K562 (cell line): ENCODE results near the gene SCN1B. TPM values are rescaled to one million over a fixed set of nuclear protein-coding genes. Genes with fewer than 3 reads are reported as not detected.
A peak's percentile ranks its signal among the peaks of the same experiment; 100 is the strongest.
"Not testable (repeated sequence)": the region's sequence is repeated elsewhere in the genome, so short reads cannot be mapped to it uniquely, and the experiment has no call there.

Source experiments
- ATAC-seq: fragments of 200-7000 bp; cut with Tn5 transposase; 3 replicates; pipeline ENCODE4 v1.9.1; 2020; ENCODE audit warnings: moderate library complexity
- BruUV-seq: library from RNA; stranded (reverse); fragments of 400-500 nt; replicated peaks from 2 replicates; lab custom pipeline; 2021; lab: Mats Ljungman, UMichigan
- CTCF ChIA-PET: fragments of 300-600 bp; formaldehyde crosslinking; extraction: SDS; loops from one replicate; lab custom pipeline; 2021; ENCODE audit warnings: low intra/inter-chr PET ratio; lab: Yijun Ruan, JAX
- POLR2A ChIA-PET: fragments of 300-600, 350-650 bp; sonication (Branson Sonifier 250); formaldehyde crosslinking; extraction: SDS; loops from one replicate; lab custom pipeline; 2021; ENCODE audit warnings: antibody characterized with exemption, inconsistent platforms; lab: Yijun Ruan, JAX
- DNase-seq, 4 experiments: peaks; one replicate each; pipeline versions ENCODE4 v3.0.0 to v3.0.0-alpha.2; 2011 to 2018; ENCODE audit warnings: low spot score in 3 of 4, mixed read lengths in 3 of 4; ENCODE audit errors: extremely low read depth in 1 of 4
- FAIRE-seq: peaks from 2 replicates; lab custom pipeline; 2011; peaks lifted over from hg19 to GRCh38; lab: Jason Lieb, UNC
- H2AFZ ChIP-seq: 2 replicates; pipeline ENCODE4 v1.6.0; 2011; ENCODE audit warnings: low read depth, low read length, control low read depth, inconsistent platforms
- H3K27ac ChIP-seq: fragments of 200-600 bp; 3 replicates; pipeline ENCODE4 v1.8.0; 2011; ENCODE audit warnings: low read depth, mild to moderate bottlenecking, control low read depth, inconsistent platforms, low read length, moderate library complexity, mixed read lengths; ENCODE audit errors: extremely low read depth
- H3K27me3 ChIP-seq, 2 experiments: fragments of 300-600 bp in 1 of 2; 2 replicates in 1 of 2; 3 replicates in 1 of 2; pipeline versions ENCODE4 v1.6.0 to v1.8.0; 2011; ENCODE audit warnings: inconsistent platforms in 2 of 2, low read length in 2 of 2, mild to moderate bottlenecking in 1 of 2, mixed read lengths in 1 of 2, moderate library complexity in 1 of 2; ENCODE audit not compliant: control insufficient read depth in 2 of 2, insufficient read depth in 2 of 2
- H3K36me3 ChIP-seq: fragments of 300-600 bp; 3 replicates; pipeline ENCODE4 v1.8.0; 2011; ENCODE audit warnings: mild to moderate bottlenecking, low read length, inconsistent platforms; ENCODE audit not compliant: control insufficient read depth, insufficient read depth
- H3K4me1 ChIP-seq, 2 experiments: fragments of 200-600 bp in 1 of 2; replicated peaks in 1 of 2; 2 replicates in 1 of 2; 3 replicates in 1 of 2; pipeline versions ENCODE4 v1.5.1 to v1.8.0; 2011; ENCODE audit warnings: inconsistent platforms in 2 of 2, low read length in 2 of 2, mild to moderate bottlenecking in 1 of 2, mixed read lengths in 1 of 2, moderate library complexity in 1 of 2; ENCODE audit not compliant: control insufficient read depth in 2 of 2, insufficient read depth in 2 of 2
- H3K4me2 ChIP-seq: 2 replicates; pipeline ENCODE4 v1.6.1; 2011; ENCODE audit warnings: low read length, control low read depth, inconsistent platforms, mixed read lengths; ENCODE audit not compliant: insufficient read depth
- H3K4me3 ChIP-seq: fragments of 200-600 bp; sonication (generic), shearing (Covaris generic); 2 replicates; pipeline ENCODE4 v1.5.1; 2016; ENCODE audit warnings: control low read depth, inconsistent platforms
- H3K79me2 ChIP-seq: fragments of 200-600 bp; 3 replicates; pipeline ENCODE4 v1.8.0; 2011; ENCODE audit warnings: low read length, inconsistent platforms; ENCODE audit not compliant: control insufficient read depth, insufficient read depth
- H3K9ac ChIP-seq, 2 experiments: 2 replicates each; pipeline versions ENCODE4 v1.6.0 to v1.6.1; 2011; ENCODE audit warnings: low read depth in 2 of 2, low read length in 2 of 2, control low read depth in 1 of 2, inconsistent platforms in 1 of 2, mild to moderate bottlenecking in 1 of 2, mixed read lengths in 1 of 2; ENCODE audit not compliant: insufficient read depth in 1 of 2
- H3K9me1 ChIP-seq: one replicate; pipeline ENCODE4 v1.6.0; 2011; ENCODE audit warnings: inconsistent platforms, mild to moderate bottlenecking, low read length, moderate library complexity; ENCODE audit not compliant: control insufficient read depth, insufficient read depth
- H3K9me3 ChIP-seq: replicated peaks from 2 replicates; pipeline ENCODE4 v1.5.1; 2011; ENCODE audit warnings: low read depth, low read length, inconsistent platforms; ENCODE audit not compliant: control insufficient read depth, insufficient read depth
- H4K20me1 ChIP-seq: replicated peaks from 2 replicates; pipeline ENCODE4 v1.6.1; 2011; ENCODE audit warnings: low read length, inconsistent platforms, mixed read lengths; ENCODE audit not compliant: control insufficient read depth, insufficient read depth
- CBX3 ChIP-seq, 2 experiments: IDR thresholded peaks; 1 replicate in 1 of 2; 2 replicates in 1 of 2; pipeline ENCODE4 v1.6.1; 2012; ENCODE audit warnings: inconsistent platforms in 2 of 2, low read length in 2 of 2, borderline replicate concordance in 1 of 2, control low read depth in 1 of 2
- MLX ChIP-seq, 2 experiments: fragments of 450-650 bp in 1 of 2; sonication (generic) in 1 of 2; formaldehyde crosslinking; conservative IDR thresholded peaks; 2 replicates each; pipeline versions ENCODE4 v1.4.0 to v1.8.1; 2020 to 2022; ENCODE audit warnings: mild to moderate bottlenecking in 1 of 2, missing genetic modification reagents in 1 of 2
- OTX1 ChIP-seq: fragments of 450-650 bp; formaldehyde crosslinking; IDR thresholded peaks from 2 replicates; pipeline ENCODE4 v1.4.0; 2022; ENCODE audit warnings: mild to moderate bottlenecking
- POLR2B ChIP-seq: fragments of 450-650 bp; IDR thresholded peaks from 2 replicates; pipeline ENCODE4 v1.6.1; 2018; ENCODE audit warnings: low read depth; ENCODE audit not compliant: partially characterized antibody
- POLR2G ChIP-seq: fragments of 200-400 bp; formaldehyde crosslinking; IDR thresholded peaks from 2 replicates; pipeline ENCODE4 v1.6.1; 2017; ENCODE audit warnings: low read depth, mild to moderate bottlenecking, antibody characterized with exemption, low read length, moderate library complexity
- RBFOX2 ChIP-seq: fragments of 200-400 bp; formaldehyde crosslinking; IDR thresholded peaks from 2 replicates; pipeline ENCODE4 v1.6.1; 2017; ENCODE audit warnings: low read depth, mild to moderate bottlenecking, low read length, moderate library complexity
- RNF2 ChIP-seq: sonication (generic); IDR thresholded peaks from 2 replicates; pipeline ENCODE4 v1.6.1; 2016
- WGBS: fragments of 100-300 bp; shearing (Covaris generic); methylation state at CpG from one replicate; pipeline ENCODE4 v1.1.6; 2016; ENCODE audit warnings: low coverage, mixed read lengths; ENCODE audit not compliant: insufficient coverage; ENCODE audit errors: missing lambda C conversion rate; 5-methylcytosine and 5-hydroxymethylcytosine counted together
- in situ Hi-C: fragments of 300-500 bp; cut with MboI; formaldehyde crosslinking; loops from 4 replicates; pipeline ENCODE4 v1.15.0; 2018; ENCODE audit warnings: inconsistent platforms, mixed read lengths
- intact Hi-C: fragments of 100-400 bp; cut with micrococcal nuclease; formaldehyde crosslinking; loops from 2 replicates; pipeline ENCODE4 v1.14.2; 2022
- polyA plus RNA-seq, 8 experiments: library from polyadenylated mRNA; depleted of rRNA in 4 of 8; stranded (reverse) in 5 of 8; unstranded in 3 of 8; fragments of >200 nt; fragmentation: Nextera tagmentation in 2 of 8; fragmentation: Illumina TruSeq in 1 of 8; extraction: Ambion mirVana in 2 of 8; extraction: Trizol in 1 of 8; gene quantifications; 2 replicates each; pipeline versions ENCODE4 v1.2.1 to v1.2.3, GENCODE V29; 2011 to 2014; ENCODE audit warnings: inconsistent platforms in 1 of 8, missing spikeins in 1 of 8
- total RNA-seq, 7 experiments: library from RNA; depleted of rRNA in 6 of 7; stranded (reverse); fragments of >200 nt in 6 of 7; fragmentation: Illumina TruSeq in 2 of 7; extraction: Trizol in 2 of 7; gene quantifications; 2 replicates each; pipeline versions ENCODE4 v1.2.1 to v1.2.3, GENCODE V29; 2011 to 2021; ENCODE audit warnings: low replicate concordance in 1 of 7

The SCN1B gene
- total and polyA plus RNA-seq, 9 of the 15 experiments (the other 6 are each of a cell fraction or from before 2014, with no cell fraction given): 0.03 to 2.5 (median 0.91) TPM

- Histone ChIP-seq H3K36me3 (peaks cover 93% of the 10 kb centered on the region), H4K20me1 (no peaks in the 10 kb centered on the region), H3K79me2 (no peaks in the 10 kb centered on the region), H3K4me2 (no peak overlapping the region), H3K4me3 (no peak overlapping the region), H3K4me1 (peaks cover 0 to 28% of the 10 kb centered on the region in 2 experiments; a peak in 2 of 5 replicates), H3K27ac (no peak overlapping the region), H3K9me3 (no peaks in the 10 kb centered on the region), H3K9me1 (peaks cover 4% of the 10 kb centered on the region), H3K27me3 (no peaks in the 10 kb centered on the region), H3K9ac (no peak overlapping the region), H2AFZ (no peak overlapping the region)
- ChIA-PET CTCF (interaction anchor here (2.7 kb wide), 1 partner anchor 40 kb away, joined by 28 read pairs; no protein-coding TSS in a partner anchor), POLR2A (interaction anchor here (0.6 to 3.9 kb wide), 7 partner anchors 8 to 120 kb away, joined by 3 to 18 read pairs (median 3); partner anchors contain the start of gene GRAMD1A)
- BruUV-seq: TSS peak; percentile 39
- WGBS: 94% methylated on average over 21 of the region's 23 CpGs
- ATAC-seq (no peak), DNase-seq (no peak), FAIRE-seq (no peak)
- intact Hi-C loops (loop anchor here (1.0 to 2.0 kb wide), 3 partner anchors 41 to 279 kb away; partner anchors contain the start of gene ZNF181), in situ Hi-C loops (loop anchor here (5.0 kb wide), 1 partner anchor 172 kb away; no protein-coding TSS in a partner anchor)
- TF ChIP-seq CBX3 (IDR thresholded peaks at IDR 0.05; ENCODE audit: borderline replicate concordance in 1 of 2, low read length in 2 of 2): no peak
- 0 out of 2 replicates have a peak, but pooled peaks have one; percentile 10 for TF ChIP-seq OTX1 (CRISPR knock-in tag)
- TF ChIP-seq MLX (CRISPR knock-in tag; conservative IDR thresholded peaks at IDR 0.05): no peak
- no peak for TF ChIP-seq RNF2
- TF ChIP-seq RBFOX2: peak; percentile 8; the same call in 1 of the 2 replicates
- peak; percentile 58 for TF ChIP-seq POLR2G
- TF ChIP-seq POLR2B: peak; percentile 49
These were observed 16.2 kb upstream of the SCN1B start for GRCh38 chr19:35013820-35014754.

GRCh38 chr19:35014774-35015173 lies 15.5 kb upstream of the SCN1B start:
- FAIRE-seq, H3K9me1 ChIP-seq, H3K79me2 ChIP-seq, H3K27ac ChIP-seq, H3K4me3 ChIP-seq, BruUV-seq, H4K20me1 ChIP-seq, H3K9ac ChIP-seq, intact Hi-C loops, H3K4me2 ChIP-seq, DNase-seq, CTCF ChIA-PET, H2AFZ ChIP-seq, H3K27me3 ChIP-seq, ATAC-seq, H3K9me3 ChIP-seq: not testable (repeated sequence)
- in situ Hi-C loops: loop anchor here (5.0 kb wide), 1 partner anchor 172 kb away; no protein-coding TSS in a partner anchor
- 91% methylated on average over 4 of the region's 4 CpGs for WGBS
- POLR2A ChIA-PET: interaction anchor here (0.6 to 3.9 kb wide), 6 partner anchors 8 to 119 kb away, joined by 3 to 18 read pairs (median 3); partner anchors contain the start of gene GRAMD1A
- Histone ChIP-seq H3K36me3 (peaks cover 93% of the 10 kb centered on the region), H3K4me1 (peaks cover 0 to 28% of the 10 kb centered on the region in 2 experiments; a peak in 2 of 5 replicates)
